NCI-H128 (cell line): ENCODE results near the gene SMC5.
"Not testable (repeated sequence)": the region's sequence is repeated elsewhere in the genome, so short reads cannot be mapped to it uniquely, and the experiment has no call there.

Experiments used
- DNase-seq: peaks from one replicate; lab custom pipeline; 2025; ENCODE audit not compliant: unreplicated experiment; lab: John Stamatoyannopoulos, UW

The SMC5 gene

GRCh38 chr9:70262948-70263347, 4.2 kb downstream of the SMC5 start:
- DNase-seq, result no peak

- DNase-seq, result no peak
Observed at GRCh38 chr9:70263421-70263820, 4.6 kb downstream of the SMC5 start.

GRCh38 chr9:70278305-70278704, 19.5 kb downstream of the SMC5 start:
- DNase-seq, result no peak

DNA sequence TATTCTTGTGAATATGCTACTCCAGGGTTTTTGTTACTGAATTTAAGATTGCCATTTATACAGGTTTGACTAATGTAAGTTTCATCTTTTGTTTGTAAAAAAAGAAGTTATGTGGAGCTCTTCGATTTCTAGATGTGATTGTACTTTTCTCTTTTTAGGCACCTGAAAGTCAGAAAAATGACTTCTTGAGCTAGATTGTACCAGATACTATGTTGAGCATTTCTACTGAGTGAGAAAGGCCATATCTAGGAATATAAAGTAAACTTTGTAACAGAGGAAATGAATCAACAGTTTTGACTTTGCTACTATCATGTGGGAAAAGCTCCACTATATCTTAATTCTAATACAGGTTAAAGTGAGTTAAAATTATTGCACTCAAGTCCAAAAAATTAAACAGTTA, 25.1 kb downstream of the SMC5 start:
- DNase-seq, result no peak

DNA sequence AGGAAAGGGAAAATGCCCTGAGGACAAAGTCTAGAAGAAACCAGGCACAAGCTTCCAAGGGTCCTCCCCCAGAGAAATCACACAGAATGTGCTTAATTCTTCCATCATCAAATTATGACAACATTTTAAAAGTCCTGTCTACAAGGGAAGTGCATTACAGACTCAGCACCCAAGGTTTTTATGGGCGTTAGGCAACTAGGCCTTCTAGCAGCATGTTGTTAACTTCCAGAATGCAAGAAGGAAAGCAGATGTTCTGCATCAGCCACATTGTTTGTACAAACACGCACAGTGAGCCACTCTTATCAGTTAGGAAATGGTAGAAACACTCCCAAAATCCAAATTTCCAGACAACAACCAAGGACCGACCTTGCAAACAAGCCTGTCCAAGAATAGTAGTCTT, 26.5 kb downstream of the SMC5 start:
- DNase-seq, result no peak

GRCh38 chr9:70285981-70286598, 27.3 kb downstream of the SMC5 start:
- no peak for DNase-seq

DNA sequence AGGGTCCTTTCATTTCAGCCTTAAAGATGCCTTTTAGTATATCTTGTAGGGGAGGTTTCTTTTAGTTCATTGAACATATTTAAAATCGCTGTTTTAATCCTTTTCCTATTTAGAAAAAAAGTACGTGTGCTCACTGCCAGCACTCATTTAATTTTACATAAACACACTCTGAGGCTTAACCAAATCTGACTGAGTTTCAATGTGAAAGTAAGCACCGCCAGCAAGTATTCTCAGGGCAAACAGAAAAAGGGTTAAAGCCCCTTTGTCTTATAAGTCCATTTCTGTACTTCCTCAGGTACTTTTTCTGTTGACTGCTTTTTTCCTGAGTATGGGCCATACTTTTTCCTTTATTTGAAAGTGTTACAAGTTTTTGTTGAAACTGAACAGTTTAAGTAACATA, 31.8 kb downstream of the SMC5 start:
- DNase-seq, result no peak

DNA sequence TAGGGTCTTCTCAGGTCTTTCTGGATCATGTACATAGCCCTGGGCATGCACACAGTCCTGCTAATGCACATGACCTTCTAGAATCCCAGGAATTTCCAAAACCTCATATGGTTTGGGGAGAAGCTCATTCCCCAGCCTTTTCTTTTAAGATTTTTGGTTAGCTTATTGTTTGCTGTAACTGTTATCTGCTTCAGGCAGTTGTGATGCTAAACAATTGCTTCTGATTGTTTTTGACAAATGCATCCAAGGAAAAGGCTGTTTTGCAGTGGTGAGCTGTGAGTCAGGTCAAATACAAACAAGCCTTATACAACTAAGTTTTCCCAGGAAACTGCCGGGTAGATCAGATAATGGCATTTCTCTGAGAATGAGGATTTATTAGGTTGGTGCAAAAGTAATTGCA, 32.7 kb downstream of the SMC5 start:
- DNase-seq, result no peak

GRCh38 chr9:70292253-70292652, 33.5 kb downstream of the SMC5 start:
- no peak for DNase-seq

DNA sequence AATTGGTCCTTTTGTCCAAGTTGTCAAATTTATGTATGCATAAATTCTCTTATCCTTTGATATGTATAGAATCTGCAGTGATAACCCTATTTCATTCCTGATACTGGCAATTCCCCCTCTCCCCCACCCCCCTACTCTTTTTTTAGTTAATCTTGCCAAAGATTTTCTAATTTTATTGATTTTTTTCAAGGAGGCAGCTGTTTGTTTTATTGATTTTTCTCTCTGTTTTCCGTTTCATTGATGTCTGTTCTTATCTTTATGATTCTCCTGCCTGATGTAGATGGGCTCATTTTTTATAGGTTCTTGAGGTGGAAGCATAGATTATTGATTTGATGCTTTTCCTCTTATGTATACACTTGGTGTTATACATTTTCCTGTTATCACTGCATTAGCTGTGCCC, 34.4 kb downstream of the SMC5 start:
- no peak for DNase-seq

GRCh38 chr9:70297141-70297540, 38.4 kb downstream of the SMC5 start:
- DNase-seq, result no peak

DNA sequence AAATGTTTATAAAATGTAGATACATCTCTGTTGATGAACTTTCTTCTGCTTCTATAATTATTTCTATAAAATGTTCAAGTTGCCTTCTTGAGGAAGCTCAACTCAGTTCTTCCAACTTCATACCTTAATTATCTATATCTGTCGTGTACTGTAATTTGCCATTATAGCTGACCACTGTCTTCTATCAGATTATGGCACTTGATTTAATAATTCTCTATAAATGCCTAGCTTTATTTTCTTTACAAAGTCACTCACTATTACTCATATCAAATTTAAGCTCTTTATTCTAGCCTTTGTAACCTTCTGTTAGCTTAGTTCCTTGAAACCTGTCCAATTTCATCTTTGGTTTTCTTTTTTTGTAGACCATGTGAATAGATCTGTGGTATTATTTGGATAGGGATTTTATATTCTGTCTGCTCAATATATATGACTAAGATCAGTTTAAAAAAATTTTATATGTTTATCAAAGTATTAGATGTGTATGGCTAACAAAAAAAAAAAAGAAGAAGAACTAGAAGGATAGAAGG, 39.5 kb downstream of the SMC5 start:
- DNase-seq, result no peak

GRCh38 chr9:70303268-70303667, 44.5 kb downstream of the SMC5 start:
- DNase-seq, result no peak

GRCh38 chr9:70304810-70305209, 46.0 kb downstream of the SMC5 start:
- DNase-seq, result no peak

GRCh38 chr9:70315389-70315788, 56.6 kb downstream of the SMC5 start:
- DNase-seq, result no peak

DNA sequence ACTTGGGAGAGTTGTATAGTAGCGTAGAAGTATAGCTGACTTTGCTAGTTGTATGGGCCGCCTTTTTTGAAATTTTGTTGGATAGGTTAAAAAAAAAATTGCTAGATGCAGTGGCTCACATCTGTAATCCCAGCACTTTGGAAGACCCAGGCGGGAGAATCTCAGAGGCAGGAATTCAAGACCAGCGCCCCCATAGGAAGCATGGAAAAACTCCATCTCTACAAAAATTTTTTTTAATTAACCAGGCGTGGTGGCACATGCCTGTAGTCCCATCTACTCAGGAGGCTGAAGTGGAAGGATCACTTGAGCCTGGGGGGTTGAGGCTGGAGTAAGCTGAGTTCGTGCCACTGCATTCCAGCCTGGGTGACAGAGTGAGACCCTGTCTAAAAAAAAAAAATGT, 59.2 kb downstream of the SMC5 start:
- DNase-seq, result no peak

DNA sequence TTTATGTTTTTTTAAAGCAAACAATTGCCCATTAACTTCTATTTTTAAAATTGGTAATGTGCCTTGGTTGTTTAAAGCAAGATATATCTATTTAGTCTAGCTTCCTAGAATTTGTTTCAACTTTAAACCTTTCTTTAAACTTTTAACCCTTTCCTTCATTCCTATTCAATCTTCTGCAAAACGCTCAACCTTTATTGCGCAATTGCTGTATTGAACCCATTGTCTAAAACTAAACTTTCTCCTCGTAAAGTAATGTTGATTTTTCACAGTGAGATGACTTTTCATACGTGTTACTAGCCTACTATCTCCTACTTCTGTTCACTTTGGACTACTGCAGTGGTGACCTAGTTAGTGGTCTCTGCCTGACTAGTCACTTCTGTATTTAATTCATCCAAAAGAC, 63.3 kb downstream of the SMC5 start:
- DNase-seq, result no peak

DNA sequence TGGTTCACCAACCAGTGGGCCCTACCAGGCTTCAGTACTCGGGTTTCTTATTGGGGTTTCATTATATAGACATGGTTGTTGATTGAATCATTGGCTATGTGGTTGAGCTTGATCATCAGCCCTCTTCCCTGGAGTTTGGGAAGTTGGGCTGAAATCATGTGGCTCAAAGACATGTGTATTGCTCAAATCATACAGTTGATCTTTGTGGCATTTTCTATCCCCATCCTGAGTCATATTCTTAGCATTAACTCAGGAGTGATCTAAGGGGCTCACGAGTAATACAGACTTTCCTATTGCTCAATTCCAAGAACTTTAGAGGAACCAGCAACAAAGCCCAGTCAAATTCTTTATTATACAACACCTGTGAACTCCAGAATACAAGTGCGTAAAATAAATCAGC, 66.2 kb downstream of the SMC5 start:
- no peak for DNase-seq

DNA sequence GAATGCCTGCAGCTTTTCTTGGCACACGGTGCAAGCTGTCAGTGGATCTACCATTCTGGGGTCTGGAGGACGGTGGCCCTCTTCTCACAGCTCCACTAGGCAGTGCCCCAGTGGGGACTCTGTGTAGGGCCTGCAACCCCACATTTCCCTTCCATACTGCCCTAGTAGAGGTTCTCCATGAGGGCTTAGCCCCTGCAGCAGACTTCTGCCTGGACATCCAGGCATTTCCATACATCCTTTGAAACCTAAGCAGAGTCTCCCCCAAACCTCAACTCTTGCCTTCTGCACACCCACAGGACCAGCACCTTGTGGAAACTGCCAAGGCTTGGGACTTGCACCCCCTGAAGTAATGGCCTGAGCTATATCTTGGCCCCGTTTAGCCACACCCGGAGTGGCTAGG, 69.8 kb downstream of the SMC5 start:
- not testable (repeated sequence) for DNase-seq

DNA sequence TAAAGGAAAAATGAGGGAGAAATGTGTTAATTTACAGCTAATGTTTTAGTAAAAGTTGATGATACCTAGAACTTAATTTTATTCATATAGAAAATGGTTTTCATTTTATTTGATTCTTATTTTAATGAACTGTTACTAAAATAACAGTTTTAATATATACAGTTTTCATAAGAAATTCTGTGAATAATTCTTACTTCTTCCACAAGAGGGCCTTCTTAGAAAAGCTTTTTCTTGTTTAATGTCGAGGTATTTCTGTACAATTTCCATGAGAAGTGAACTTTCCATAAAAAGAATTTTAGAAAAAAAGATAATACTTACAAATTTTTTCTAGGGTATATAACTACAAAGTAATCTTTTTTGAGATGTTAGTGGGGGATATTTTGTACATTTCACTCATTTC, 81.8 kb downstream of the SMC5 start:
- DNase-seq, result no peak

DNA sequence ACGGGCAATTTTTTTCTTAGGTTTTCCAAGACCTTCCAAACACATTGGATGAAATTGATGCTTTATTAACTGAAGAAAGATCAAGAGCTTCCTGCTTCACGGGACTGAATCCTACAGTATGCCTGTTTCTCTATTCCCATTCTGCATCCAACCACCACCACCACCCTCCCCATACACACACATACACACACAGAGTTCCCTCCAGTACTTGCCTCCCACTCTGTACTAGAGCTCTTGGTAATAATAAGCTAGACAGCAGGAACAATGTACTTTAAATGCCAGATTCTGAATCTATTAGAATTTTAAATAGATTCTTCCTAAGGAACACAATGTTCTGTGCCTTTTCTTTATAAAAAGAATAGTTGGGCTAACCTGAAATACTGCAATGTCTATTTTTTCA, 88.3 kb downstream of the SMC5 start:
- DNase-seq, result no peak

GRCh38 chr9:70352356-70352755, 93.6 kb downstream of the SMC5 start:
- no peak for DNase-seq

GRCh38 chr9:70352802-70353201, 94.0 kb downstream of the SMC5 start:
- no peak for DNase-seq
